ENCODE results near the gene SCAPER. TPM values are rescaled to one million over a fixed set of nuclear protein-coding genes. Genes with fewer than 3 reads are reported as not detected.
A peak's percentile ranks its signal among the peaks of the same experiment; 100 is the strongest.
"Not testable (repeated sequence)": the region's sequence is repeated elsewhere in the genome, so short reads cannot be mapped to it uniquely, and the experiment has no call there.

SCAPER gene
- total RNA-seq, 2 donors from 2014 or later, result 33.3 to 43.0 TPM

- Mint-ChIP-seq H3K27ac (peak overlapping the region in 1 of 2 donors; percentile 83), H3K36me3 (peaks cover 0 to 16% of the 10 kb centered on the region in 2 donors), H3K9me3 (no peaks in the 10 kb centered on the region)
- ATAC-seq (no peak), DNase-seq (ENCODE audit: low spot score in 2 of 2) (no peak)
Observed at GRCh38 chr15:76930831-76931396, 25.8 kb upstream of the SCAPER start.

DNA sequence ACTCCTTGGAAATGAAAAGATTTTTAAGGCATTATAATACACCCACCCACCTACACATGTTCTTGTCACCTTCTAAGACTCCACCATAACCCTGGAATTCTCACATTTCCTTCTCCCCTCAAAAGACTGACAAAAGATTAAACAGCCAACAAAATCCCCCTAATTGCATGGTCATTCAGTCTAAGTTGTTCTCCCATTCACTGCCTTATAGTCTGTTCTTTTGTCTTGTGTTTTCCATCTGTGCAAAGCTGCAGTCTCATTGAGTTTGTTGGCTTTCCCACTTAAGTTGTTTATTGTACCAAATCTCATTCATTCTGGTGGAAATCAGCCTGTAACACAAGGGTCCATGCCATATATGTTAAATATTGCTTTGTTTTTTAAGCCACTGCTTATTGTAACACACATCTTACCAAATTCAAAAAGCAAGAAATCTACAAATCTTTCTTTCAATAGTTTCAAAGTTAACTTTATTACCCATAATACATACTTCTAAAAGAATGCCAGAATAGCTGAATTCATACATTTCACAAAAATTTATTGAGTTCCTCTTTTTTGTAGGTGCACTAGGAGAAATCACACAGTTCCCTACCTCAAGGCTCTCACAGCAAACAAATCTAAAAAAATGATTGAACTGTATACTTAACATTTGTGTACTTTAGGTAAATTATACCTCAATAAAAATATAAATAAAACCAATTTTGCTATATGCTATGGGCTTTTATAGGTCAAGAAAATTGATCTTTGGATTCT lies 24.0 kb upstream of the SCAPER start:
- ATAC-seq (no peak), DNase-seq (ENCODE audit: low spot score in 2 of 2) (no peak)
- no peak overlapping the region for H3K27ac Mint-ChIP-seq
- H3K36me3 Mint-ChIP-seq, result peaks cover 0 to 11% of the 10 kb centered on the region in 2 donors
- H3K9me3 Mint-ChIP-seq, result no peaks in the 10 kb centered on the region

DNA sequence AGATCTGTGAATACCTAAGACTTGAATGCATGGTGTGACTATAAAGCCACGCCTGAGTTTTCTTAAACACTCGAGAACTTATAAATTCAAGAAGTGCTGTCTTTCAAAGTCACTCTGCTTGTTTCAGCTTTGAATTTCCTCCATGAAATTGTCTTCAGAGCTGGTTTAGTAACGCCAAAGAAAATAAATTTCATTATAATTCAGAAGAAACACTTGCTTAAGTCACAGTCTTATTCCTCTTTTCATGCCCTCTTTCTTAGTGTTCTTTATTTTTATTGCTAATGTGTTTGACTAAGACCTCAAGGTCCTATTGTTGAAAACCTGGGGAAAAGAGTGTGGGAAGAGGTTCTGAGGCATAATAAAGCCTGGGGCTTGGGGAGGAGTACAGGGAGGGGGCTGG lies 23.1 kb upstream of the SCAPER start:
- H3K27ac Mint-ChIP-seq, result no peak overlapping the region
- H3K36me3 Mint-ChIP-seq, result peaks cover 0 to 10% of the 10 kb centered on the region in 2 donors
- ATAC-seq (no peak), DNase-seq (ENCODE audit: low spot score in 2 of 2) (no peak)
- H3K9me3 Mint-ChIP-seq, result no peaks in the 10 kb centered on the region

GRCh38 chr15:76916369-76916768 lies 11.2 kb upstream of the SCAPER start:
- no peak for ATAC-seq
- H3K9me3 Mint-ChIP-seq, result no peaks in the 10 kb centered on the region
- H3K27ac Mint-ChIP-seq, result no peak overlapping the region
- no peak for DNase-seq (ENCODE audit: low spot score in 2 of 2)
- H3K36me3 Mint-ChIP-seq, result no peaks in the 10 kb centered on the region

GRCh38 chr15:76913737-76914136 lies 8.6 kb upstream of the SCAPER start:
- DNase-seq (ENCODE audit: low spot score in 2 of 2) (no peak), ATAC-seq (no peak)
- Mint-ChIP-seq H3K36me3 (no peaks in the 10 kb centered on the region), H3K27ac (no peak overlapping the region), H3K9me3 (no peaks in the 10 kb centered on the region)

DNA sequence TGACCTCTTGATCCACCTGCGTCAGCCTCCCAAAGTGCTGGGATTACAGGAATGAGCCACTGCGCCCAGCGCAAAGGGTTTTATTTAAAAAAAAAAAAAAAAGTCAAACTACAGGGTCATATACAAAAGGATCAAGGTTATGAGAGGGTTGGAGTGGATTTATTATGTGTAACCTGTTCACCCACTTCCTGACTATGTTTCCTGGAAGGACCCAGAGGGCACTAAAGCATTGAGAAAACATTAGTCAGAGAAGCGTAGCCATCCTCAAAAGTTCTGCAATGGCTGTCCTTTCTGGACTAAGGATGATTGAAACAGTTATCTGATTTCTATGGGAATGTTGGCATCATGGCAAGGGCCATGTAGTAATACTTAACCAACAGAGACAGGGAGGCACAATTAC lies 7.3 kb upstream of the SCAPER start:
- no peak for DNase-seq (ENCODE audit: low spot score in 2 of 2)
- no peak for ATAC-seq
- Mint-ChIP-seq H3K27ac (no peak overlapping the region), H3K9me3 (no peaks in the 10 kb centered on the region), H3K36me3 (no peaks in the 10 kb centered on the region)

DNA sequence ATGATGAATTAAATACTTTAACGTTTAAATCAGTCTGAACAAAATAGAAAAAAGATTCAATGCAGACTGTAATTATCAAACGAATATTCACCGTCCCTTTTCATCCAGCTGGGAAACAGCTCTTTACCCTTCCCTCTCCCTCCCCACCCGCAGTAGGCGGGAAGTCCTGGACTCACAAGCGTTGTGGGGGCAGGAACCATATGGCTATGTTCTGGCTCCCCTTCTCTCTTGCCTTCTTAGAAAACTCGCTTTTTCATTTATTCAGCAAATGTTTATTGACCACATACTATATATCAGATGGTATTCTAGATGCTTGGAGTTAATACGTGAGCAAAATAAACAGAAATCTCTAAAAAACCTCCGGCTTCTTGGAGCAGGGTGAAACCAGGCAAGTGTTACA lies 715 bp upstream of the SCAPER start:
- peak overlapping the region; percentile 78 to 92 for H3K27ac Mint-ChIP-seq

DNA sequence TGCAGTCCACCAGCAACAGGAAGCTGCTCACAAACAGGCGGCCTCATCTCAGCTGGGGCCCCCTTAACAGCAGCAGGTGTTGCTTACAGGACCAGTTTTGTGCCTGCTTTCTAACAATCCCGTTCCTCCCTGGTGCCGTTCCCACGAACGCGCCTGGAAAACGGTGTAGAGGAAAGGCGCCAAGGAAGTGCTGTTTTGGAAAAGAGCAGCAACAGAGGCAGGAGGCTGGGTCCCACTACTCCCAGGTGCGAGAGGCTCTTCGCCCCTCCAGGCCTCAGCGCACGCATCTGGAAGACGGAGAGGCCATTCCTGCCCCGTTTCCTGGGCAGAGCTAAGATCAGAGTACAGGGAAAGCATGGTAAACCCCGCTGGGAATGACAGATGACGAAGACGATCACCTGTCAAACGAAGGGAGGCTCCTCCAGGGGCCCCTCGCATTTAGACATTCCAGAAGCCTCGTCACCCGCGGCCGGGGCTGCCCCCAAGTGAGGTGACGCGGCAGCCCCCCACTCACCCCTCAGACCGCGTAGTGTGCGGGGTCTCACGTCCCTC lies 603 bp downstream of the SCAPER start:
- Mint-ChIP-seq H3K36me3 (peaks cover 2 to 10% of the 10 kb centered on the region in 2 donors), H3K9me3 (no peaks in the 10 kb centered on the region), H3K27ac (peak overlapping the region; percentile 92 to 95)
- ATAC-seq (peak in 1 of 2 donors; percentile 8), DNase-seq (ENCODE audit: low spot score in 2 of 2) (peak in 1 of 2 donors; percentile 21)

More for the DNA sequence above, 715 bp upstream of the SCAPER start:
- Mint-ChIP-seq H3K36me3 (peaks cover 0 to 10% of the 10 kb centered on the region in 2 donors), H3K9me3 (no peaks in the 10 kb centered on the region)
- ATAC-seq (no peak), DNase-seq (ENCODE audit: low spot score in 2 of 2) (no peak)

DNA sequence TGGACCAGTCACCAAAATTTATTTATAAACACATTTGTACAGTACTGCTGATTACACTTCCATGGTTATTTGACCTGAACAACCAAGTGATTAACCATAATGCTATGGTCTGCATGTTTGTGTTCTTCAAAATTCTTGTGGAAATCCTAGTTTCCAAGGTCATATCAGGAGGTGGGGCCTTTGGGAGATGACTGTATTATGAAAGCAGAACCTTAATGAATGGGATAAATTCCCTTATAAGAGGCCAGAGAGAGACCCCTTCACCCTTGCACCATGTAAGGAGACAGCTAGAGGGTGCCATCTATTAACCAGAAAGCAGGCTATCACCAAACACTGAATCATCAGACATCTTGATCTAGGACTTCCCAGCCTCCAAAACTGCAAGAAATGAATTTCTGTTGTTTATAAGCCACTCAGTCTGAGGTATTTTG lies 1.9 kb downstream of the SCAPER start:
- Mint-ChIP-seq H3K36me3 (peaks cover 8 to 10% of the 10 kb centered on the region in 2 donors), H3K27ac (no peak overlapping the region), H3K9me3 (no peaks in the 10 kb centered on the region)
- DNase-seq (ENCODE audit: low spot score in 2 of 2), result peak in 1 of 2 donors; percentile 10
- no peak for ATAC-seq

DNA sequence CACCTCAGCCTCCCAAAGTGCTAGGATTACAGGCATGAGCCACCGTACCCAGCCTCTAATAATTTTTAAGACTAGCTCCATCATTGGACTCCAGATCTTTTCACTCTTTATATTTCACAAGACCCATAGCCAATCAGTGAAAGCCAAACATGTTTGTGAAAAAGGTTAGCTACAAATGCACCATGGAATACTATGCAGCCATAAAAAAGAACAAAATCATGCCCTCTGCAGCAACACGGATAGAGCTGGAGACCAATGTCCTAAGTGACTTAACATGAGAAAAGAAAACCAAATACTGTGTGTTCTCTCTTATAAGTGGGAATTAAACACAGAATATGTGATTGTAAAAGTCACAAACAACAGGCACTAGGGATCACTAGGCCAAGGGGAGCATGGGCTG lies 3.2 kb downstream of the SCAPER start:
- Mint-ChIP-seq H3K27ac (no peak overlapping the region), H3K36me3 (peaks cover 8 to 10% of the 10 kb centered on the region in 2 donors), H3K9me3 (no peaks in the 10 kb centered on the region)
- DNase-seq (ENCODE audit: low spot score in 2 of 2) (no peak), ATAC-seq (no peak)

DNA sequence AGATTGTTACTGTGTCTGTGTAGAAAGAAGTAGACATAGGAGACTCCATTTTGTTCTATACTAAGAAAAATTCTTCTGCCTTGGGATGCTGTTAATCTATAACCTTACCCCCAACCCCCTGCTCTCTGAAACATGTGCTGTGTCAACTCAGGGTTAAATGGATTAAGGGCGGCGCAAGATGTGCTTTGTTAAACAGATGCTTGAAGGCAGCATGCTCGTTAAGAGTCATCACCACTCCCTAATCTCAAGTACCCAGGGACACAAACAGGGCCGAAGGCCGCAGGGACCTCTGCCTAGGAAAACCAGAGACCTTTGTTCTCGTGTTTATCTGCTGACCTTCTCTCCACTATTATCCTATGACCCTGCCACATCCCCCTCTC lies 5.2 kb downstream of the SCAPER start:
- not testable (repeated sequence) for H3K27ac Mint-ChIP-seq; DNase-seq (ENCODE audit: low spot score in 2 of 2); ATAC-seq; H3K9me3 Mint-ChIP-seq
- peaks cover 6 to 17% of the 10 kb centered on the region in 2 donors for H3K36me3 Mint-ChIP-seq

GRCh38 chr15:76899176-76899930 lies 5.8 kb downstream of the SCAPER start:
- H3K9me3 Mint-ChIP-seq; H3K27ac Mint-ChIP-seq; ATAC-seq; DNase-seq (ENCODE audit: low spot score in 2 of 2): not testable (repeated sequence)
- H3K36me3 Mint-ChIP-seq, result peaks cover 2 to 22% of the 10 kb centered on the region in 2 donors

- Mint-ChIP-seq H3K27ac (no peak overlapping the region), H3K9me3 (peaks cover 0 to 6% of the 10 kb centered on the region in 2 donors), H3K36me3 (peaks cover 9 to 34% of the 10 kb centered on the region in 2 donors)
- ATAC-seq (no peak), DNase-seq (ENCODE audit: low spot score in 2 of 2) (no peak)
Observed at GRCh38 chr15:76898102-76898501, 7.0 kb downstream of the SCAPER start.

DNA sequence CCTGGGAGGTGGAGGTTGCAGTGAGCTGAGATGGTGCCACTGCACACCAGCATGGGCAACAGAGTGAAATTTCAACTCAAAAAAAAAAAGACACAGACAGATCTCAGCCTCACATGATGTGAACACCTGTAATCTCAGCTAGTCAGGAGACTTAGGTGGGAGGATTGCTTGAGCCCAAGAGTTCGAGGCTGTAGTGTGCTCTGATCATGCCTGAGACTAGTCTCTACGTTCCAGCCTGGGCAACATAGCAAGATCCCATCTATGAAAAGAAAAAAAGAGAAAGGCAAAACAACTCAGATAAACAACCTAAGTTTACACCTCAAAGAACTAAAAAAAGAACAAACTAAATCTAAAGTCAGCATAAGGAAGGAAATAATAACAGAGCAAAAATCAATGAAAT lies 11.0 kb downstream of the SCAPER start:
- ATAC-seq (no peak), DNase-seq (ENCODE audit: low spot score in 2 of 2) (no peak)
- Mint-ChIP-seq H3K36me3 (peaks cover 18 to 62% of the 10 kb centered on the region in 2 donors), H3K9me3 (peaks cover 0 to 12% of the 10 kb centered on the region in 2 donors), H3K27ac (no peak overlapping the region)

GRCh38 chr15:76892836-76893235 lies 12.3 kb downstream of the SCAPER start:
- DNase-seq (ENCODE audit: low spot score in 2 of 2); H3K27ac Mint-ChIP-seq; ATAC-seq: not testable (repeated sequence)
- peaks cover 29 to 71% of the 10 kb centered on the region in 2 donors for H3K36me3 Mint-ChIP-seq
- H3K9me3 Mint-ChIP-seq, result peaks cover 0 to 16% of the 10 kb centered on the region in 2 donors

DNA sequence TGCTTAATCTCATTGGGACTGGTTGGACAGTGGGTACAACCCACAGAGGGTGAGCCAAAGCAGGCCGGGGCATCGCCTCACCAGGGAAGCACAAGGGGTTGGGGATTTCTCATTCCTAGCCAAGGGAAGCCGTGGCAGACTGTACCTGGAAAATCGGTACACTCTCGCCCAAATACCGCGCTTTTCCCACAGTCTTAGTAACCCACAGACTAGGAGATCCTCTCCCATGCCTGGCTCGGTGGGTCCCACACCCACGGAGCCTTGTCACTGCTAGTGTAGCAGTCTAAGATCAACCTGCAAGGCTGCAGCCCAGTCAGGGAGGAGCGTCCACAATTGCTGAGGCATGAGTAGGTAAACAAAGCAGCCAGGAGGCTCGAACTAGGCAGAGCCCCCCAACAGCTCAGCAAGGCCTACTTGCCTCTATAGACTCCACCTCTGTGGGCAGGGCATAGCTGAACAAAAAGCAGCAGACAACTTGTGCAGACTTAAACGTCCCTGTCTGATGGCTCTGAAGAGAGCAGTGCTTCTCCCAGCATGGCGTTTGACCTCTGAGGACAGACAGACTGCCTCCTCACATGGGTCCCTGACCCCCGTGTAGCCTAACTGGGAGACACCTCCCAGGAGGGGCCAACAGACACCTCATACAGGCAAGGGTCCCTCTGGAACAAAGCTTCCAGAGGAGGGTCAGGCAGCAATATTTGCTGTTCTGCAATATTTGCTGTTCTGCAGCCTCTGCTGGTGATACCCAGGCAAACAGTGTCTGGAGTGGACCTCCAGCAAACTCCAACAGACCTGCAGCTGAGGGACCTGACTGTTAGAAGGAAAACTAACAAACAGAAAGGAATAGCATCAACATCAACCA lies 17.6 kb downstream of the SCAPER start:
- DNase-seq (ENCODE audit: low spot score in 2 of 2); ATAC-seq; H3K9me3 Mint-ChIP-seq; H3K27ac Mint-ChIP-seq: not testable (repeated sequence)
- H3K36me3 Mint-ChIP-seq, result peaks cover 24 to 54% of the 10 kb centered on the region in 2 donors

All from activated naive CD4-positive, alpha-beta T cell treated with anti-CD3 and anti-CD28 coated beads, Interleukin-2, amount 50 U/mL, for 72 hours (primary cell).